Suprapubic skin (tissue), 4 donors: Measurements from ENCODE around the gene CXXC5. TPM values are rescaled to one million over a fixed set of nuclear protein-coding genes. Genes with fewer than 3 reads are reported as not detected.
A peak's percentile ranks its signal among the peaks of the same experiment; 100 is the strongest.

ENCODE experiments used
- DNase-seq, 2 donors: peaks; one replicate each; pipeline ENCODE4 v3.0.0-alpha.2; 2019; ENCODE audit warnings: low spot score in 2 of 2
- H3K27ac ChIP-seq: fragments of 200-600 bp; sonication (generic); one replicate; pipeline ENCODE4 v1.5.1; 2019
- H3K27me3 ChIP-seq: fragments of 200-600 bp; sonication (generic); one replicate; pipeline ENCODE4 v1.5.1; 2019
- H3K36me3 ChIP-seq: fragments of 200-600 bp; sonication (generic); one replicate; pipeline ENCODE4 v1.5.1; 2019
- H3K4me1 ChIP-seq: fragments of 200-600 bp; sonication (generic); one replicate; pipeline ENCODE4 v1.5.1; 2019
- H3K4me3 ChIP-seq: fragments of 200-600 bp; sonication (generic); one replicate; pipeline ENCODE4 v1.5.1; 2019; ENCODE audit warnings: mild to moderate bottlenecking
- H3K9me3 ChIP-seq: fragments of 200-600 bp; sonication (generic); one replicate; pipeline ENCODE4 v1.5.1; 2019
- CTCF ChIP-seq, 2 donors: fragments of 200-600 bp in 1 of 2; fragments of 450-650 bp in 1 of 2; sonication (generic) in 1 of 2; IDR thresholded peaks; one replicate each; pipeline ENCODE4 v1.5.1; 2016 to 2019; ENCODE audit warnings: antibody characterized with exemption in 2 of 2, mild to moderate bottlenecking in 1 of 2, moderate library complexity in 1 of 2
- EP300 ChIP-seq: sonication (generic); formaldehyde crosslinking; IDR thresholded peaks from one replicate; pipeline ENCODE4 v1.6.1; 2017; ENCODE audit warnings: antibody characterized with exemption
- POLR2A ChIP-seq, 2 donors: fragments of 450-650 bp; IDR thresholded peaks; one replicate each; pipeline ENCODE4 v1.6.1; 2017; ENCODE audit warnings: antibody characterized with exemption in 2 of 2, mild to moderate bottlenecking in 2 of 2, moderate library complexity in 2 of 2
- POLR2AphosphoS5 ChIP-seq, 3 donors: sonication (generic); formaldehyde crosslinking; IDR thresholded peaks; one replicate each; pipeline ENCODE4 v1.6.1; 2017; ENCODE audit warnings: antibody characterized with exemption in 3 of 3
- WGBS: methylation state at CpG from one replicate; pipeline ENCODE4 v1.1.5; 2018; 5-methylcytosine and 5-hydroxymethylcytosine counted together
- total RNA-seq, 4 donors: library from RNA; depleted of rRNA; stranded (reverse); fragments of >200 nt; gene quantifications; one replicate each; pipeline ENCODE4 v1.1.0, GENCODE V29; 2016

CXXC5 gene
- total RNA-seq, 4 donors from 2014 or later = 21.8 to 40.6 (median 30.1) TPM

- Histone ChIP-seq H3K4me3 (no peak overlapping the region), H3K4me1 (peaks cover 54% of the 10 kb centered on the region), H3K27me3 (peaks cover 4% of the 10 kb centered on the region), H3K27ac (no peak overlapping the region), H3K9me3 (no peaks in the 10 kb centered on the region), H3K36me3 (no peaks in the 10 kb centered on the region)
- no peak for TF ChIP-seq EP300
- no peak for TF ChIP-seq POLR2AphosphoS5 (IDR thresholded peaks at IDR 0.05)
- no peak for TF ChIP-seq POLR2A (IDR thresholded peaks at IDR 0.05)
- TF ChIP-seq CTCF (IDR thresholded peaks at IDR 0.05) = no peak
- DNase-seq = peak in 1 of 2 donors; percentile 53
- 95% methylated on average over 3 of the region's 3 CpGs for WGBS
These were observed 2.0 kb upstream of the CXXC5 start for GRCh38 chr5:139646111-139646510.

- no peak overlapping the region for H3K27ac ChIP-seq
- no peaks in the 10 kb centered on the region for H3K9me3 ChIP-seq
- peaks cover 63% of the 10 kb centered on the region for H3K4me1 ChIP-seq
- H3K27me3 ChIP-seq = peaks cover 4% of the 10 kb centered on the region
- WGBS = 24% methylated on average over 24 of the region's 25 CpGs
- DNase-seq = peak in 1 of 2 donors; percentile 66
- TF ChIP-seq POLR2A (IDR thresholded peaks at IDR 0.05) (no peak), POLR2AphosphoS5 (IDR thresholded peaks at IDR 0.05) (no peak), EP300 (no peak), CTCF (IDR thresholded peaks at IDR 0.05) (no peak)
- peak overlapping the region; percentile 85 for H3K4me3 ChIP-seq
- no peaks in the 10 kb centered on the region for H3K36me3 ChIP-seq
These were observed 1.1 kb upstream of the CXXC5 start for GRCh38 chr5:139646912-139647505.

GRCh38 chr5:139647506-139648204 lies 494 bp upstream of the CXXC5 start:
- H3K4me3 ChIP-seq = peak overlapping the region; percentile 85
- no peaks in the 10 kb centered on the region for H3K9me3 ChIP-seq
- H3K4me1 ChIP-seq = peaks cover 63% of the 10 kb centered on the region
- no peaks in the 10 kb centered on the region for H3K36me3 ChIP-seq
- TF ChIP-seq POLR2AphosphoS5 (IDR thresholded peaks at IDR 0.05) (no peak), POLR2A (IDR thresholded peaks at IDR 0.05) (no peak), CTCF (IDR thresholded peaks at IDR 0.05) (no peak), EP300 (no peak)
- H3K27me3 ChIP-seq = peaks cover 4% of the 10 kb centered on the region
- peak in 1 of 2 donors; percentile 60 for DNase-seq
- no peak overlapping the region for H3K27ac ChIP-seq
- WGBS = 15% methylated on average over 46 of the region's 46 CpGs

- no peaks in the 10 kb centered on the region for H3K36me3 ChIP-seq
- H3K4me3 ChIP-seq = peak overlapping the region; percentile 85
- peak overlapping the region; percentile 86 for H3K27ac ChIP-seq
- no peaks in the 10 kb centered on the region for H3K9me3 ChIP-seq
- H3K27me3 ChIP-seq = peaks cover 4% of the 10 kb centered on the region
- 1% methylated on average over 35 of the region's 77 CpGs for WGBS
- peak in 1 of 2 donors; percentile 75 for DNase-seq
- no peak for TF ChIP-seq POLR2A (IDR thresholded peaks at IDR 0.05)
- TF ChIP-seq POLR2AphosphoS5 (IDR thresholded peaks at IDR 0.05) = no peak
- TF ChIP-seq CTCF (IDR thresholded peaks at IDR 0.05) = no peak
- TF ChIP-seq EP300 = no peak
- peaks cover 65% of the 10 kb centered on the region for H3K4me1 ChIP-seq
These were observed 1.2 kb downstream of the CXXC5 start for GRCh38 chr5:139649082-139649991.
